WTC11 (cell line): Measurements from ENCODE around the gene VPS8. TPM values are rescaled to one million over a fixed set of nuclear protein-coding genes. Genes with fewer than 3 reads are reported as not detected.

Experiments
- ATAC-seq: fragments of 200-7000 bp; cut with Tn5 transposase; 2 replicates; pipeline ENCODE4 v1.10.0; 2021; ENCODE audit warnings: mild to moderate bottlenecking, moderate library complexity
- CTCF ChIA-PET: fragments of 300-600 bp; sonication (Branson Sonifier 250); formaldehyde crosslinking; loops from one replicate; lab custom pipeline; 2021; ENCODE audit warnings: antibody characterized with exemption; lab: Charles Lee
- POLR2A ChIA-PET: fragments of 350-600 bp; sonication (Branson Sonifier 250); formaldehyde crosslinking; loops from one replicate; lab custom pipeline; 2021; ENCODE audit warnings: antibody characterized with exemption; lab: Charles Lee
- DNase-seq: peaks from one replicate; pipeline ENCODE4 v3.0.0; 2021; ENCODE audit warnings: low spot score
- H3K27ac Mint-ChIP-seq: 2 replicates; pipeline ENCODE4 v1.8.0; 2021; ENCODE audit warnings: mixed read lengths
- H3K27me3 Mint-ChIP-seq: 2 replicates; pipeline ENCODE4 v1.8.0; 2021; ENCODE audit warnings: low read depth, mild to moderate bottlenecking, moderate library complexity, mixed read lengths
- H3K36me3 Mint-ChIP-seq: 2 replicates; pipeline ENCODE4 v1.8.0; 2021; ENCODE audit warnings: mixed read lengths
- H3K4me1 Mint-ChIP-seq: 2 replicates; pipeline ENCODE4 v1.8.0; 2022; ENCODE audit warnings: mixed read lengths
- H3K4me3 Mint-ChIP-seq: 2 replicates; pipeline ENCODE4 v1.8.0; 2021; ENCODE audit warnings: mild to moderate bottlenecking, moderate library complexity, mixed read lengths
- H3K9me3 Mint-ChIP-seq: 2 replicates; pipeline ENCODE4 v1.8.0; 2021; ENCODE audit warnings: mixed read lengths
- ARID4B ChIP-seq: sonication (generic); formaldehyde crosslinking; IDR thresholded peaks from 2 replicates; pipeline ENCODE4 v1.8.0; 2023; ENCODE audit warnings: missing genetic modification reagents, mild to moderate bottlenecking, borderline replicate concordance
- ATF3 ChIP-seq: sonication (generic); formaldehyde crosslinking; conservative IDR thresholded peaks from 2 replicates; pipeline ENCODE4 v1.8.1; 2022; ENCODE audit warnings: mild to moderate bottlenecking, missing genetic modification reagents
- CBFB ChIP-seq: sonication (generic); formaldehyde crosslinking; IDR thresholded peaks from 2 replicates; pipeline ENCODE4 v1.8.1; 2022; ENCODE audit warnings: mild to moderate bottlenecking, low read depth, missing genetic modification reagents
- CTCF ChIP-seq: fragments of 200-600 bp; IDR thresholded peaks from 2 replicates; pipeline ENCODE4 v1.8.0; 2022; ENCODE audit warnings: antibody characterized with exemption
- ESRRA ChIP-seq: sonication (generic); formaldehyde crosslinking; IDR thresholded peaks from 2 replicates; pipeline ENCODE4 v1.8.1; 2022; ENCODE audit warnings: mild to moderate bottlenecking, missing genetic modification reagents, borderline replicate concordance
- GABPB1 ChIP-seq: sonication (generic); formaldehyde crosslinking; IDR thresholded peaks from 2 replicates; pipeline ENCODE4 v1.8.1; 2023; ENCODE audit warnings: mild to moderate bottlenecking, missing genetic modification reagents
- NR3C1 ChIP-seq: sonication (generic); formaldehyde crosslinking; conservative IDR thresholded peaks from 2 replicates; pipeline ENCODE4 v1.8.1; 2023; ENCODE audit warnings: low read depth, mild to moderate bottlenecking, missing genetic modification reagents
- SP1 ChIP-seq: sonication (generic); formaldehyde crosslinking; conservative IDR thresholded peaks from 2 replicates; pipeline ENCODE4 v1.8.1; 2022; ENCODE audit warnings: missing genetic modification reagents
- STAT6 ChIP-seq: sonication (generic); formaldehyde crosslinking; conservative IDR thresholded peaks from 2 replicates; pipeline ENCODE4 v1.8.1; 2023; ENCODE audit warnings: mild to moderate bottlenecking, low read depth, missing genetic modification reagents, moderate library complexity
- ZNF219 ChIP-seq: sonication (generic); formaldehyde crosslinking; IDR thresholded peaks from 2 replicates; pipeline ENCODE4 v1.8.0; 2023; ENCODE audit warnings: missing genetic modification reagents, mild to moderate bottlenecking, borderline replicate concordance
- ZNF281 ChIP-seq: sonication (generic); formaldehyde crosslinking; IDR thresholded peaks from 2 replicates; pipeline ENCODE4 v1.8.0; 2023; ENCODE audit warnings: mild to moderate bottlenecking, missing genetic modification reagents
- ZSCAN18 ChIP-seq: fragments of 250-450 bp; sonication (Bioruptor Pico); IDR thresholded peaks from 2 replicates; pipeline ENCODE4 v2.1.2; 2022; ENCODE audit warnings: mild to moderate bottlenecking, moderate library complexity
- total RNA-seq: library from RNA; stranded (reverse); gene quantifications from 3 replicates; pipeline ENCODE4 v1.2.3, GENCODE V29; 2021

Gene VPS8
- total RNA-seq, 1 experiment from 2014 or later, result 44.9 TPM

- Mint-ChIP-seq H3K27ac (no peak overlapping the region), H3K4me3 (no peak overlapping the region), H3K4me1 (peaks cover 14% of the 10 kb centered on the region)
- CTCF ChIA-PET, result interaction anchor here (2.4 kb wide), 1 partner anchor 28 kb away, joined by 8 read pairs; no protein-coding TSS in a partner anchor
- TF ChIP-seq ZSCAN18 (CRISPR knock-in tag) (no peak), ATF3 (no peak), CTCF (no peak), NR3C1 (CRISPR knock-in tag) (no peak), SP1 (no peak), GABPB1 (CRISPR knock-in tag) (no peak), ESRRA (CRISPR knock-in tag) (no peak), ARID4B (CRISPR knock-in tag) (no peak), ZNF281 (CRISPR knock-in tag) (no peak), ZNF219 (CRISPR knock-in tag) (no peak), STAT6 (CRISPR knock-in tag) (no peak), CBFB (CRISPR knock-in tag) (no peak)
- TF ChIP-seq, all 79 proteins: peak for 0
- Mint-ChIP-seq H3K9me3 (peaks cover 15% of the 10 kb centered on the region), H3K27me3 (no peaks in the 10 kb centered on the region), H3K36me3 (peaks cover 7% of the 10 kb centered on the region)
- no peak for DNase-seq
- ATAC-seq, result no peak
- POLR2A ChIA-PET, result no interaction called here
Observed at GRCh38 chr3:185042312-185043050, 230.5 kb downstream of the VPS8 start.
